Measurements from ENCODE around the gene FRMD4A.

Gene FRMD4A

DNA sequence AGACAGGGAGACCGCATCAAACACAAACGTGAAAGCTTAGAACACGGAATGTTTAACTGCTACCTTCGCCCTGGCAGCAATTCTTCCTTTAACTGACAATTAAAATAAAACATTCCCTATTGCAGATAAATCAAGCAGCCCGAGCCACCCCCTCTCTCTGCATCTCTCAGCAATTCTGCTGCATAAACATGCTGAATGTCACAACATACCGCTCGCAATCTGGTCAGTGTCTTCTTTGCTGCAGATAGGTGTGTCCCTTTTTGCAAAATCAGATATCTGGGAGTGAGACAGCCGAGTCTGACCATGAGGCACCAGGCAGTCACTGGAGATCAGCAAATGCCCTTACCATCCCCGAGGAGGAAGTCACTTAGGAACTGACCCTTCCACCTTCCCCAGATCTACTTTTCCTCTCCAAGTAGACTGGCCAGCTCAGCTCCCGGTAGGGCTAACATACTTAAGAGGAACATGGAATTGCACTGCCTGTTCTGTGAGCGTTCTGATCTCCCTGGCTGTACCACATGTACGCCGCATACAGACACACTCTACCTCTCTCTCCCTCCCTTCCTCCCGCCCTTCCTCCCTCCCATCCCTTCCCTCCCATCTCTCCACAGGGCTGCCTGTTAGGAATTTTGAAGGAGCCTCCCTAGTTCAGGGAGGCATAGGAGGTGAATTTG, at the start of gene FRMD4A:
Gene FRMD4A, minus strand, starts transcription at position 537 of the 674 bp plus-strand sequence.
- no peak for DNase-seq

DNA sequence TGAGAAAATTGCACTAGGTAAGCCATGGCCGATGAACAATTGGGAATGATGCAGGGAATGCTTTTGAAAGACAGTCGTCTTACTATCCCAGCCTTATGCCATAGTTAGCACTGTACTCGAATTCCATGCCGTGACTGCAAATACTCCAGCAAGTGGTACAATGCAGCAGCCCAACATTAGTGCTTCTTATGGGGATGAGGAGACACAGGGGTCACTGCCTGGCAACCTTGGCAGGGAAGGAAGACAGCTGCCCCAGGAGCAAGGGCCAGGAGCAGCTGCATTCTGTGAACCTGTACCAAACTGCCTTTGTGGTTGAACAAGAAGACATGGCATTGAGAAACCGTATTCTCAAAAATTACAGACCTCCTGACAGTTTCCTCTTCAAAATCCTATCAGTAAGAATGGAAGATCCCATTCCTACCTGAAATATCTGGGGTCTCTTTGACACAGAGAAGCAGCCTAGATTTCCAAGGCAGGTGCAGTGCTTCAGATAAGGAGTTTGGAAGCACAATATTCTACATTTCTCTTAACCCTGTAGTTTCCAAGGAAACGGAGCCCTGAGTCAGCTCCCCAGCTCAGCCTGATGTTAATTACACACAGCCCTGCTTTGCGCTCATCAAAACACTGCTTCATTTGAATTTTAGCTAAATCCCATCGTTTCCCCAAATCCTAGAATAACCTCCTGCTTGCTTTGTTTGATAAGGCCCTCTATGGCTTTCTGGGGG, 49.0 kb upstream of the FRMD4A start:
- no peak for DNase-seq

DNA sequence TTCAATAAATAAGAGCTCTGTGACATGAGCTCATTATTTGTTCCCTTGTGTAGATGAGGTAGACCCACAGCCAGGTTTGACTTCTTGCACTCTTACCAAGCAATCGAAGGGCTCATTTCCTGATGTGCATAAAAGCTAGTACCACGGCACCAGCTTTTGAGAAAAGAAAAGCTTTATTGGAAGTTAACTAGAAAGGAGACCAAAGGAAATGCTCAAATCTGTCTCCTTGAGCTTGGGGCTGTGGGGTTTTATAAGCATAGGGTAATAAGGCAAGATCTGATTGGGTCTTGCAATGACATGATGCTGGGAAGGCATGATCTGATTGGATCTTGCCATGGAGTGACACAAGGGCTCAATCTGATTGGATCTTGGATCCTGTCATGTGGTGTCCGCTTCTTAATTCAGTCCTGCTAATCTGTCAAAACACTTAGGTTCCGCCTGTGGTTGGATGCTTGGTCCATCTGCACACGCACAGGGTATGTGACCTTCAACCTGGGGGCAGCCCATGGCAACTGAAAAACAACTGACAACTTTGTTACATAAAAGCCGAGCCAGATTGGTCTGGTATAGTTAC, 47.8 kb upstream of the FRMD4A start:
- DNase-seq, result no peak

DNA sequence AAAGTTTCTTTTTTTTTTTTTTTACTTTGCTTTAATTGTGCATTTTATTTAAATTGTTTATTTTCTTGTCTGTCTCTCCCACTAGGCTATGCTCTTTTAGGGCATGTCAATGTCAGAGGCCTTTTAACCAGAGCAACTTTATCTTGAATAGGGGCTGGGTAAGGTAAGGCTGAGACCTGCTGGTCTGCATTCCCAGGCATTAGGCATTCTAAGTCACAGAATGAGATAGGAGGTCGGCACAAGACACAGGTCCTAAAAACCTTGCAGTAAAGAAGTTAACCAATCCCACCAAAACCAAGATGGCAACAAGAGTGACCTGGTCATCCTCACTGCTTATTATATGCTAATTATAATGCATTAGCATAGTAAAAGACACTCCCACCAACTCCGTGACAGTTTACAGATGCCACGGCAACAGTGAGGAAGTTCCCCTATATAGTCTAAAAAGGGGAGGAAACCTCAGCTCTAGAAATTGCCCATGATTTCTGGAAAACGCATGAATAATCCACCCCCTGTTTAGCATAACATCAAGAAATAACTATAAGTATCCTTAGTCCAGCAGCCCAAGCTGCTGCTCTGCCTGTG, 47.0 kb upstream of the FRMD4A start:
- no peak for DNase-seq

DNA sequence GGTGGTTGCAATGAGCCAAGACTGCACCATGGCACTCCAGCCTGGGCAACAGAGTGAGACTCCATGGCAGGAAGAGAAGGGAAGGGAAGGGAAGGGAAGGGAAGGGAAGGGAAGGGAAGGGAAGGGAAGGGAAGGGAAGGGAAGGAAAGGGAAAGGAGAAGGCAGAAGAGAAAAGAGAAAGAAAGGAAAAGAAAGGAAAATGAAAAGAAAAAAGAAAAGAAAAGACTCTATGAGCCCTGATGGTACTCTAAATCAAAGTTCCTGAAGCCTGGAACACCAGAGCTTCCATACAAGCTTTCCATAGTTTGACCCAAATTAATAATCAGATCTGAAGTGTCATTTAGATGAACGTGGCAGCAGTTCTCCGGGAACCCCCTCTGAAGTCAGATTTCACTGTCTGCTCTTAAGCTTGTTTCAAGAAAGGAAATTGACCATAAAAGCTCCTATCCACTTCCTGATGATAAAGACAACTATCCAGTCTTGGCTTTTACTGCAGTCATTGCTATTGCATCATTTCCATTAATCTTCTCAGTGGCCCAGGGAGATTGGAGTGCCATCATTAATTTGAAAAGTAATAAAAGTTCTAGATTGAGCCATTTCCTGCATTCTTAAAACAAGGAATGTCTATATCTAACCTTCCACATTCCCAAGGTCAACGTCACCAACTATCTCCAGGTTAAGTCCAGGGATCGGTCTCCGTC, 44.2 kb upstream of the FRMD4A start:
- DNase-seq, result no peak

DNA sequence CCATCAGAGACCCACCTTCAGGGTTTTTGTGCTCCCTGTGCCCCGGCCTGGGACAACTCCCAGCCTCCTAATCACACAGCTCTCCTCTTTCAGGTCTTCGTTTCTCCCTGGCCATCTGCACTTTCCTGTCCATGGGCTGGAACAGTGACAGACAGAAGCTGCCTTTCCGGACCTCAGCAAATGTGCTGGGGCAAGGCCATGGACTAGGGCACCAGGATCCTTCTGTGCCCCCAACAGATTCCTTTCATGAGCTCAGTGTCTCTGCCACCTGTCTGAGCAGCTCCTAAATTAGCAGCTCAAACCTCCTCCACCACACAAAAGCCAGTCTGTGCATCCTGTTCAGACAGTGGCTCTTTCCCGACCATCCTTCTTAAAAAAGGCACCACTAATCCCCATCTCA, 41.9 kb upstream of the FRMD4A start:
- DNase-seq, result no peak

DNA sequence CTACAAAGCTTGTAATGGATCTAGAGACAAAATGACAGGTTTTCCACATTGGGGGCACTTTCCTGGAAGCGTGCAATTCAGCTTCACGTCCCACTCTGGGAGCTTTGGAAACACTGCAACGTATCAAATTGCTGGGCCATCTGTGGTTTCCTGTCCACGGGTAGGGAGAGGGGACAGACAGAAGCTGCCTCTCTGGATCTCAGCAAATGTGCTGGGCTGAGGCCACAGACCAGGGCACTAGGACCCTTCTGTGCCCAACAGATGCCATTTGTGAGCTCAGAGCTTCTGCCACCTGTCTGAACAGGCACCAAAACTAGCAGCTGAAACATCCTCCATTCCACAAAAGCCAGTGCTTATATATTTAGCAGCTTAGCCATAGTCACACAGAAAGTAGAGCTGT, 40.9 kb upstream of the FRMD4A start:
- DNase-seq, result no peak

DNA sequence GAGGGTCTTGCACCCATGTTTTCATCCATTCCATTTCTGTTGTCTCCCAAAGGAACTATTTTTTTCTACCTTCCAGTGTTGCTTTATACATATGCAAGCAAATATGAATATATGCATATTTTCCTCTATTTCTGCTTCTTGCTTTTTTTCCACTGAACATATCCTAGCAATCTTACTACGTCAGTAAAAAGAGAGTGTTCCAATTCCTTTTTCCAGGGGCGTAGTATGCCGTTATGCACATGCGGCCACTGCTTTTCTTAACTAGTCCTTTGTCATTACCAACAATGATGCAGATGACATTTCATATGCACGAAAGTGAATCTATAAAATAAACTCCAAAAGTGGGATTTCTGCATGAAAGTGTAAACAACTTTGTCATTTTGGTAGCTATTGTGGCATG, 40.2 kb upstream of the FRMD4A start:
- DNase-seq, result no peak

DNA sequence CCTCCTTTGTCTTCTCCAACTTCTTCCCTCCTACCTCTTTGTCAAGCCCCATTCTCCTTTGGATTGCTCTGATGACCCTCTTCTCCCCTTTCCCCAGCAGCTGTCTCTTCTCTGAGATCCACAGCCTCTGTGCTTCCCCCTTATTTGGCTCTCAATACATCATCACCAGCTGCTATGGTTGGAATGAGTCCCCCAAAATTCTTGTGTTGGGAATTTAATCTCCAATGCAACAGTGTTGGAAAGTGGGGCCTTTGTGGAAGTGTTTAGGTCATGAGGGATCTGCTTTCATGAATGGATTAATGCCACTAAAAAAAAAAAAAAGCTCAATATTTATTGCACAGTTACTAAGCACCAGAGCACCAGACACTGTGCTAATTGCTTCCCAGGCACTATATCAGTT, 39.2 kb upstream of the FRMD4A start:
- no peak for DNase-seq

DNA sequence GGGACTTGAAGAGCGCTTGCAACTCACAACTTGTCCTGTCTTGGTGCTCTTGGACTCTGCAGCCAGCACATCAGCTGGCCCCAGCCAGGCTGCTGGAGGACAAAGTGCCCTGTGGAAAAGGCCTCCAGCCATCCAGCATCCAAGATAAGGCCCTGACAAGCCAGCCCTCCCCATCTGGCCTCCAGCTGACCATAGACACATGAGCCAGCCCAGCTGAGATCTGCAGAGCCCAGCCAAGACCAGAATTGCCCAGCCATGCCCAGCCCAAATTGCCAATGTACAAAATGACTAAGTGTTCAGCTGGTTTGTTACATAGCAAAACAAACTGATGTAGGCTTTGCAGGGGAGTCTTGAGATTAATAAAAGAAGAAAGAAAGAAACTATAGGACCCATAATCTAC, 36.0 kb upstream of the FRMD4A start:
- DNase-seq, result no peak

DNA sequence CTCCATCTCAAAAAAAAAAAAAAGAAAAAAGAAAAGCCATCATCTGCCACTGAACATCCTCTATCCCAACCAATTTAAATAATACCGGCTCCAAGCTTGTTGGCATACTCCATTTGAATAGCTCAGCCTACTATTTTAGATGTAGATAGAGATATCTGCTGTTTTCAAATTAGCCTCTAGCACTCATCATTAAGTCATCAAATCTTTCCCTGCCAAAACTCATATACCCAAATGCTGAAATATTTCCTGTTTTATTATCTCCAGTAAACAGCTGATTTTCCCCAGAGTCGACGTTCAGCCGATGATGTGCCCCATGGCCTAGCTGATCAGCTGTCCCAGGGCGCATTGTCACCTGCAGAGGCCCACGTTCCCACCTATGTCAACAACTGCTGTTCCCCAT, 34.5 kb upstream of the FRMD4A start:
- no peak for DNase-seq

DNA sequence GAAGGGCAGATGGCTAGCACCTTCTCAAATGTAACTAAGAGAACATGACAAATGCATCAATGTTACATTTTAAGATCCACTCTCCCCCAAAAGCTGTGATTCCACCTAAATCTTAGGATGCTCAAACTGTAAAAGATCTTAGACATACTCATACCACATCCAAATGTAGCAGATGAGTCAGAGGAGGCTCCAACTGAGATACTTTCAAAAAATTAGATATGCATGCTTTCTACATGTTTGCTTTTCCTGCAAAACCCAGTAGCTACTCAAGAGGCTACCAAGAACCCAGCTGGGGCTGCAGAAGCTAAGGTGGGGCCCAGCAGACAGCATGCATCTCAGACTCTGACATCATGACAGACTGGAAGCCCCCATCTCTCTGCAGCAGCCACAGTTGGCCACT, 31.4 kb upstream of the FRMD4A start:
- DNase-seq, result no peak

DNA sequence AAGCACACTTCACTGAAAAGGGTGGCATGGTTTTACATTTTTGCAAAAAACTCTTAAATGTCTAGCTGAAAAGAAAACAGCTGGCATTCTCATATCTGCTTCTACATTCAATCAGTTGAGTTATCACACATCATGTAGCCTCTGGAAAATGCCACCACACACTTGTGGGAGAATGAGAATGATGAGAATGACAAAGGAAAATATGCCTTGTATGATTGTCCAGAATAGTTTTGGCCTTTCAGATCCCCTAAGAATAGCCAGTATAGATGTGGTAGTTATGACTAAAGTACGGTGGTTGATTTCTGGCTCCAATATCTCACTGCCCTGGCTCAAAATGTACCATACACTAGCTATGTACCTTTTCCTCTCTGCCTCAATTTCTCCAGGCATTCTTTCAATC, 30.2 kb upstream of the FRMD4A start:
- DNase-seq, result no peak

DNA sequence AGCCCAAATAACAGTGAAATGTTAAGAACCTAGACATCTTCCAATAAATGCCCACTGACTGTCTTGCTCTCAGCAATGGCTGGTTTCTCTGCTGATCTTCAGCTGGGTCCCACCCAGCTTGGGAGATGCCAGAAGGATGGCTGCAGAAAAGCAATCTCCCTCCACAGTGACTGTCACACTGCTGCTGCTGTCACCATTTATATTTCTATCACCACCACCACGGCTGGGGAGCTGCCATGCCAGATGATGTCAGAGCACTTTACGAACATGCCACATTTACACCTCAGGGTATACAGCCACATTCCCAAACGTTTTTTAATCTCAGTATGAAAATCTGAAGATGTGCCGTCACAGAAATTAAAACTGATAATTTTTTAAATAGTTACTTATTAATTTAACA, 29.8 kb upstream of the FRMD4A start:
- no peak for DNase-seq

DNA sequence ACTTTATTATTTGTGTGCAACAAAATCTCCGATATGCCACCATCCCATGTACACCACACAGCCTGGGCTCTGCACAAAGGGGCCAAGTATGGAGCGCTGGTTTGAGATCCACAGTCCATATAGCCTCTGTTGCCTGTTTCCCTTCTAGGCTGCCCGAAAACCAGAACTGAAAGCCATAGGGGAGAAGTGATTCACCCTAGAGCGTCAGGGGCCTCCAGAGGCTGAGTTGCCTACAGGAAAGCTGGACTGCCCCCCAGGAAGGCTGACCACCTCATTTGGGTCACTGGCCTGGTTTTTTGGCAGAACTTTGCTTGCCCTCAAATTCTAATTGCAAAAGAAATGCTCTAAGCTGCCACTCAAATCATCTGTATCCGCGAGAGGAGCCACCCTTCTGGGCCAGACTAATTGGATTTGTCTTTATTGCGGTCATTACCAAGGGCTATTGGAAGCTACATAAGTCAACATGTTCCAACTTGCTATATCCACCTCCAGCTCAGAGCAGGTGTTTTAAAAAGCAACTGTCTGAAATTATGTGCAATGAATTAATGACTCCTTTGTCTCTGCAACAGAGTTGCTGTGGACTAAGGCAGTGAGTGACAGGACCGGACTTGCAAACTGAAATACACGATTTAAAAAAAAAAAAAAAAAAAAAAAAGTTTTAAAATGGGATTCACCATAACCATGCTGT, 28.3 kb upstream of the FRMD4A start:
- DNase-seq, result no peak

DNA sequence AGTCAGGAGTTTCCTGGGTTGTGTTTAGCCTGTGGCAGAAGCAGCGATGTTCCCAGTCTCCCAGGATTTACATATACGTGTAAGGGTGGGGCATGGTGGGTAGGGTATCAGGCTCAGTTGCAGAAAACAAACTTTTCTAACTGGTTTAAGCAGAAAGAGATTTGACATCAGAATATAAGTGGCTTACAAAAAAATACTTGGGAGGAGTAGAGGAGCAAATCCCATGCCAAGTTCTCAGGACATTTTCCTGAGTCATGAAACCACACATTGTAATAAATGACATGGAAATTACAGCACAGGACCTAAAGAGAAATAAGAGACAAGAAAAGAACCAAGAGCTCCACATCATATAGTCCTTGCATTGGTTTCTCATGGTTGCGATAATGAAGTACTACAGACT, 26.2 kb upstream of the FRMD4A start:
- DNase-seq, result no peak

DNA sequence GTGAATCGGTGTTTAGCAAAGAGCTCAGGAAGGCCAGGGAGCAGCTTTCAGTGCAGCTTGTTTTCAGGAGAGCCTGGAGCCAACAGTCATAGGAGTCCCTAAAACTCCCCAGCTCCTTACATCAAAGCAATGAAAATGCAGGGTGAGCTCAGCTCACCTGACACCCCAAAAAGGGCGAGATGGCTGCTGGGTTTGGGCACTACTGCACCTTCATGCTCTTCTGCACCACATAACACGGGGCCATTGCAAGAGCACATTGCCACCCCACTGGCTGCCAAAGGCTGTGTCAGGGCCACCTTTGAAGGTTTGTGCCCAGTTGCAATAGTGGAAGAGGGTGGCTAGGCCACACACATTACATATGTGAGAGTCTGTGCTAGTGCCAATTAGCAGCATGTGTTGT, 25.0 kb upstream of the FRMD4A start:
- DNase-seq, result no peak

DNA sequence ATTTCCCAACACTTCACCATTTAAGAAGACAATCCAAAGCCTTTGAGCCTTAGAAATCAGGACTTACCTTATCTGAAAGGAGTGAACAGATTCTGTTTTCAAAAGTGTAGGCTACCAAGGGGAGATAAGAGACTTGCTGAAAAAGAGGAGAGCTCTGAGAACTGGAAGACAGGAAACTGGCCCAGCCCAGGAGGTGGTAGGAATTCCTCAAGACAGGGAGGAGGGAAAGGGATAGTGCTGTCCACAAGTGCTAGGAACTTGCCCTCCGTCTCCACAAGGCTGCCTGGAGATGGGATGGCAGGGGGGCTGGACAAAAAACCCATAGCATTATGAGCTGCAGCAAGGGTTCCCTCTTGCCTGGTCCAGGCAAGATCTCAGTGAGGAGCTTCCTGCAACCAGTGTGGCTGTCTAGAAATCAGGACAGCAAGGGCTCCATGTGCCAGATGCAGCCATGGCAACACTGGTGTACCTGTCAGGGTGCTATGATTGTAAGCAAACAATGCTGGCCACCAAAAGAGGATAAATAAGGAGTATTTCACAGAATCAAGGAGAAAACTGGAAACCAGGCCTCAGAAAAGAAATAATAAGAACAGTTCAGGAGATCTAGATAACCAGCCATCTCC, 22.7 kb upstream of the FRMD4A start:
- DNase-seq, result no peak

DNA sequence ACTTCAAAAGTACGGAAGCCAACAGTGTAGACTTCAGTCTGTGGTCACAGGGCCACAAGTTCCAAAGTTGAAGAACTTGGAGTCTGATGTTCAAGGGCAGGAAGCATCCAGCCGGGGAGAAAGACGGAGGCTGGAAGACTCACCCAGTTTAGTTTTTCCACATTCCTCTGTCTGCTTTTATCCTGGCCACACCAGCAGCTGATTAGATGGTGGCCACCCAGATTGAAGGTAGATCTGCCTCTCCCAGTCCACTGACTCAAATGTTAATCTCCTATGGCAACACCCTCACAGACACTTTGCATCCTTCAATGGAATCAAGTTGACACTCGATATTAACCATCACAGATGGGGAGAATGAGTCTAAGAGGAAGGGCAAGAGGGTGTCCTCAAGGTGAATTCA, 19.3 kb upstream of the FRMD4A start:
- DNase-seq, result no peak

DNA sequence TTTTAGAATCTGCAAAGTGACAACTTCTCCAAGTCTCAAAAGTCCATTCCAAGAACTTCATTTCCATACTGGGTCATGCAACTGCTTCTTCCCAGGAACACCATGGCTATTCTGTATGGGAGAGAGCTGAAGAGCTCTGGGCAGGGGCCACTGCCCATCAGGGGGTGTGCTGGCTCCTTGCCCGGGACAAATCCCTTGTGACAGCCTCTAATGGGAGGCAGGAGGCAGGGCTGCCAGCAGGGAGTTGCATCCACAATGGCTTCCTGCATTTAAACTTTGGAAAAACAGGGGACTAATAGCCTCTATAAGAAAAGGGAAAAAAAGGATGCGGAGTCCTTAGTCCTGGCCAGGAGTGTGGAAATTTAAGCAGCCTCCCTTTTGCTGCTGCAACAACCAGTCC, 18.4 kb upstream of the FRMD4A start:
- no peak for DNase-seq

DNA sequence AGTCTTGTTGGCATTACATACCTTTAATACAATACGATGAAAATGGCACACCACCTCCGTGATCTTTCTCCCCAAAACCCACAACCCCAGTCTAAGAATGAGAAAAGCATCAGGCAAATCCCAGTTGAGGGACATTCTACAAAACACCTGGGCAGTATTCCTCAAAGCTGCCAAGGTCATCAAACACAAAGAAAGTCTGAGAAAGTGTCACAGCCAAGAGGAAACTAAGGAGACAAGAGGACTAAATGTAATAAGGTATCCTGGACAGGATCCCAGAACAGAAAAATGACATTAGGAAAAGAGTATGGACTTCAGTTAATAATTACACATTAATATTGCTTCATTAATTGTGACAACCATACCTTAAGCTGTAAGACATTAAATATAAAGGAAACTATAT, 14.5 kb upstream of the FRMD4A start:
- DNase-seq, result no peak

DNA sequence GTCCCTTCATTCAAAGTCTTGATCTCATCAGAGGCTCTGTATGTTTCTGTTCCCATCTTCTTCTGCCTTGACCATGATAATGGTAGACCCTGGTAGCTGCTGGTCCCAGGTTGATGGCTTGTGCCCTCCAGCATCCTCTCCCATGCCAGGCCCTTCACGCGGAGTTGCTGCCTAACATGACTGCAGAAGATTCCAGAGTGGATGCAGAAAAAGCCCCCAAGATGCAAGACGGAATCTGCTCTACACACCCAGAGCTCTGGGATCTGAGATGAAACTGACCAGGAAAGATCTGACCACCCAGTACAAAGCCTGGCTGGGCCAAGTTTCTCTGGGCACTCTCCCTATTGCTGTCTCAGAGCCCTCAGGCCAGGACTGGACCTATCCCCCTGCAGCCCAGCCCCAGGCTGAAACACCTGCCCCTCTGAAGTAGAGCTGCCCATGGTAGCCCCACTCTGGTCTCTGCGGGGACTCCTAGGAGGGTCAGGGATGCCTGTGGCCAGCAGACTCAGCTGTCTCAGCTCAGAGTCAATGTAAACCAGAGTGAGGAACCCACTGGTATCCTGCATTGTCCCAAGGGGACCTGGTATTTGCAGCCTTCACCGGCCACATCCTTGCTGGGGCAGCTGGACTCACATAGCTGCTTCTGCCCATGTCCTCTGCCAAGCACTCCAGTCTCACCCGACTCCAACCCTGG, 9.5 kb upstream of the FRMD4A start:
- DNase-seq, result no peak

All from NCI-H187 treated with DMSO at 0.1 percent for 48 hours (cell line).